GM12875 (cell line): Measurements from ENCODE around the gene EXOC6.
"Not testable (repeated sequence)": the region's sequence is repeated elsewhere in the genome, so short reads cannot be mapped to it uniquely, and the experiment has no call there.

Source experiments
- H3K4me3 ChIP-seq: one replicate; pipeline ENCODE4 v1.5.1; 2011; ENCODE audit warnings: low read depth, low read length, control low read depth
- CTCF ChIP-seq: IDR thresholded peaks from 2 replicates; pipeline ENCODE4 v1.5.1; 2011; ENCODE audit warnings: low read depth, mild to moderate bottlenecking, control low read depth, inconsistent platforms, low read length, moderate library complexity, borderline replicate concordance; ENCODE audit not compliant: insufficient read depth

The EXOC6 gene

GRCh38 chr10:93095225-93095624, 246.9 kb downstream of the EXOC6 start:
- no peak overlapping the region for H3K4me3 ChIP-seq
- no peak for TF ChIP-seq CTCF

GRCh38 chr10:93096901-93097300, 248.6 kb downstream of the EXOC6 start:
- TF ChIP-seq CTCF, result no peak
- H3K4me3 ChIP-seq, result no peak overlapping the region

GRCh38 chr10:93097386-93097785, 249.1 kb downstream of the EXOC6 start:
- no peak for TF ChIP-seq CTCF
- H3K4me3 ChIP-seq, result no peak overlapping the region

GRCh38 chr10:93098816-93099215, 250.5 kb downstream of the EXOC6 start:
- TF ChIP-seq CTCF, result no peak
- H3K4me3 ChIP-seq, result no peak overlapping the region

- H3K4me3 ChIP-seq, result no peak overlapping the region
- no peak for TF ChIP-seq CTCF
Measured at GRCh38 chr10:93099670-93100069, 251.3 kb downstream of the EXOC6 start.

- H3K4me3 ChIP-seq, result not testable (repeated sequence)
Measured at GRCh38 chr10:93101148-93101547, 252.8 kb downstream of the EXOC6 start.

GRCh38 chr10:93103953-93104352, 255.6 kb downstream of the EXOC6 start:
- no peak overlapping the region for H3K4me3 ChIP-seq
- TF ChIP-seq CTCF, result no peak

GRCh38 chr10:93106631-93107072, 258.3 kb downstream of the EXOC6 start:
- H3K4me3 ChIP-seq, result no peak overlapping the region
- no peak for TF ChIP-seq CTCF
